Stimulated activated CD4-positive, alpha-beta T cell treated with anti-CD3 and anti-CD28 coated beads, Interleukin-1b, Interleukin-23, amount 100 ng/mL, for 24 hours (primary cell): ENCODE measurements around the gene NUTM2G.
"Not testable (repeated sequence)": the region's sequence is repeated elsewhere in the genome, so short reads cannot be mapped to it uniquely, and the experiment has no call there.

Experiments used
- DNase-seq, 4 experiments: peaks; one replicate each; pipeline ENCODE4 v3.0.0-alpha.2; 2020; ENCODE audit warnings: low read depth in 4 of 4, low spot score in 1 of 4

The NUTM2G gene

DNA sequence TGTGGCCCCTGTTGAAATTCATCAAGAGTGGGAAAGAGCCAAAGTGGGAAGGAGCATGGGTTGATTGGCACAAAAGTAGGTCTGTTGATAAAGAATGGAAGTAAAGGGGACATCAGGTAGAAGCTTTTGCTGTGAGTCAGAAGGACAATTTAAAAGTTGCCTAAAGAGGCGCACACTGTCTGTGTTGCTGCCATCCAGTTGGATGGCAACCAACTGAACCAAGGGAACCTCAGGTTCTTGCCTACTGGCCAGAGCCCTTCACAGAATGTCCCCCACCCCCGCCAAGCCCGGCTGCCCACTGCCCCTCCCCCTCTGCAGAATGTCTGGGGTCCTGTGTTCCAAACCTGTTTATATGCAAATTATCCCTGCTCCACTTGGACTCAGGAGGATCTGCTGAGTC is at the start of gene NUTM2G:
Gene NUTM2G, plus strand, starts transcription at position 301 of the 400 bp plus-strand sequence. CDS start 182 bp downstream, outside the sequence.
- DNase-seq = not testable (repeated sequence)

GRCh38 chr9:96883922-96884321 is 44.7 kb upstream of the NUTM2G start:
- DNase-seq = no peak

- no peak for DNase-seq
These were observed 44.2 kb upstream of the NUTM2G start for GRCh38 chr9:96884443-96884842.

DNA sequence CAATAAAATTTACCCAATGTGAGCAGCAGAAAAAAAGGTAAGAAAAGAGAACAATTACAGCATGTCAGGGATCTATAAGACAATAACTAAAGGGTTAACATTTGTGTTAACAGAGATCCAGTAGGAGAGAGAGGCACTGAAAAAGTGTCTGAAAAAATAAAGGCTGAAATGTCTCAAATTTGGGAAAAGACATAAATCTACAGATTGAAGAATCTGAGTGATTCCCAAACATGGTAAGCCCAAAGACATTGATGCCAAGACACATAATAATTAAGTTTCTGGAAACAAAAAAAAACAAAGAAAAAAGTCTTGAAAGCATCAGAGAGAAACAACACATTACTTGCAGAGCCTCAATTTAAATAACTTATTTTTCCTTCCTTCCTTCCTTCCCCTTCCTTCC is 43.2 kb upstream of the NUTM2G start:
- no peak for DNase-seq

- no peak for DNase-seq
These were observed 40.1 kb upstream of the NUTM2G start for GRCh38 chr9:96888591-96888990.

- no peak for DNase-seq
These were observed 36.5 kb upstream of the NUTM2G start for GRCh38 chr9:96892131-96892530.

DNA sequence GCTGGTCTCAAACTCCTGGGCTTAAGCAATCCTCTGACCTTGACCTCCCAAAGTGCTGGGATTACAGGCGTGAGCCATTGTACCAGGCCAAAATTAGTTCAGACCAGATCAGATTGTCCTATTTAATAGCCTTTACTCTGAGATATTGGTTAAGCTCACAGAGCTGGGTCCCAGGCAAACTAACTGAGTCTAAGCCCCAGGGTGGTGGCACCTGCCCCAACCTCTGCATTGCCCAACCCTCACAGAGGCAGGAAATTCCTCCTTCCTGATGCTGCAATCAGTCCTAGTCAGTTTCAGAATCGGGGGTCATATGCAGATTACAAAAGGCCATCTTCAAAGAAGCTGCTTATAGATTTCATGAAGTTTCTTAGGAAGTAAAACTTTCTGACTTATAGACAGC is 28.6 kb upstream of the NUTM2G start:
- DNase-seq = not testable (repeated sequence)

- DNase-seq = not testable (repeated sequence)
These were observed 23.5 kb upstream of the NUTM2G start for GRCh38 chr9:96904947-96905722.

DNA sequence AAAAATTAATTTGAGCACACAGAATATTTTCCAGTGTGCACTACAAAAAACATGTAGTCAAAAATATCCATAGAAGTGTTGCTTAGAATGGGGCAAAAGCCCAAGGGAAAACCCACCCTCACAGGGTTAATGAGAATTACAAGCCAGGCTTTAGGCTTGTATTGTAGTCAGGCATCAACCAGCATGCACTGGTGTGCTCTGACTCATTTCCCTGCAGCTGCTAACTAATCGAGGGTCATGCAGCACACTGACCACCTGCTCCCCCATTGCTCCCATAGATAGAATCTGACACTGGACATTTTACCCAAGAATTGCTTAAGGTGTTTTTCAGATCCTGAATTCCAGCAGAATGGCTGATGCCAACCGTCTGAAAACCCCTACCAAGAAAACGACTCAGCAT is 20.2 kb upstream of the NUTM2G start:
- DNase-seq = not testable (repeated sequence)

DNA sequence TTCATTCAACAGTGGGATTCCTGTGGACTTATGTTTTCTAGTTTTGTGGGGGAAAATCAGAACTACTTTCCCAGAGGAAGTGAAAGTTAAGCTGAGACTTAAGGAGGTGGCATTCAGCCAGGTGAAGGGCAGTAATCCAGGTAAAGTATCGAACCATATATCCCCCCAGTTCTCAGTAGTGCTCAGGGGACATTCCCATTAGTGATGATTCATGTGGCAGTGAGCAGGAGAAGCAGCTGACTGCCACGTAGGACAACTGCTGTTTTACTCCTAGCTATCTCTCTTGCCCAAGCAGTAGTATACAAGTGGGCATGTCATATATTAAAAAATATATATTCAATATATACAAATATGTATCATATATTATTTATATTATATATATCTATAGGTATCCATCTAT is 13.1 kb upstream of the NUTM2G start:
- DNase-seq = not testable (repeated sequence)

DNA sequence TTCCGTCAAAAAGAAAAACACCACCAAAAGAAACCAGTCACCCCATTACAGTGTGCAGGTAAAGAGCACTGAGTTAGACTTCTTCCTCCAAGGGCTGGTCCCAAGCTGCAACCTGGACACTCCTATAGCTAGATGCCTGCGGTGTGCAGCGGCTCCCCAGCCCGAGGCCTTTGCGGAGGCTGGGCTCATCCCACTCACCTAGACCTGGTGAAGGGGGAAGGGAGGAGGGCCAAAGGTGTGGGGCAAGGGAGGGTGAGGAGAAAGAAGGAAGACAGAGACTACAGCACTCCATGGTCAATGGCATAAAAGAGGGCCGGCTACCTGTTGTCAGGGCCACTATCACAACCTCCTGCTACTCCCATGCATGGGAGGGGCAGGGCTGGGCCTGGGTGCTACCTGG is 12.1 kb upstream of the NUTM2G start:
- DNase-seq = not testable (repeated sequence)

DNA sequence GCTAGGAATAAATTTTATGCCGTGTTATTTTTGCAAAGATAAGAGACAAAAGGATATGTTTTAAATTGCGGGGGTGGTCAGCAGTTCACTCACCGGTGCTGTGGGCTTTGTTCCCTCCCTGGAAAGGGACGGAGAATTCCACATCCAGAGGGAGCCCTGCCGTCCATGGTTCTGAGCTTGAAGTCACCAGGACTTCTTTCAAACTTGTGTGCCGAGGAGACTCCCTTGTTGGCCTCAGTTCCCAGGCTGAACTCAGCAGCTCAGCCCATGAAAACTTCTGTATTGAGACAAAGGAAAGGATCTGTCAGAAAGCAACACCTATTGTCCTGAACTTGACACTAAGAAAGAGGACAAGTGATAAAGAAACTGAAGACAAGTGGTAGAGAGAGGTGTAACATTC is 10.1 kb upstream of the NUTM2G start:
- not testable (repeated sequence) for DNase-seq

- DNase-seq = not testable (repeated sequence)
These were observed 7.8 kb upstream of the NUTM2G start for GRCh38 chr9:96920803-96921202.

DNA sequence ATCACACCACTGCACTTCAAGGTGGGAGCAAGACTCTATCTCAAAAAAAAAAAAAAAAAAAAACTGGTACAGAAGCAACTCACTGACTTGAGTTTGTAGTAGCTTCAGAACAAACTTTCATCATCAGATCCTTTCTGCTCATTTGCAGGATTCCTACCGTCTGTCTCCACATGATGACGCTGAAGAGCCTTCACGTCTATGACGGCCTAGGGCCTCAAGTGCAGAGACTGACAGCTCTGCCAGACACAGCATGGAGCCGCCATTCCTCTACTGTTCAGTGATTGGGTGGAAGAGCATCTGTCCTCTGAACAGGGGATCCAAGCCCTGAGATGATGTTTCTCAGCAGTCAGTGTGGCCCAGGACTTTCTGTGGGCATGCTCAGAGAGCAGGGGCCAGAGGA is 3.1 kb upstream of the NUTM2G start:
- not testable (repeated sequence) for DNase-seq

DNA sequence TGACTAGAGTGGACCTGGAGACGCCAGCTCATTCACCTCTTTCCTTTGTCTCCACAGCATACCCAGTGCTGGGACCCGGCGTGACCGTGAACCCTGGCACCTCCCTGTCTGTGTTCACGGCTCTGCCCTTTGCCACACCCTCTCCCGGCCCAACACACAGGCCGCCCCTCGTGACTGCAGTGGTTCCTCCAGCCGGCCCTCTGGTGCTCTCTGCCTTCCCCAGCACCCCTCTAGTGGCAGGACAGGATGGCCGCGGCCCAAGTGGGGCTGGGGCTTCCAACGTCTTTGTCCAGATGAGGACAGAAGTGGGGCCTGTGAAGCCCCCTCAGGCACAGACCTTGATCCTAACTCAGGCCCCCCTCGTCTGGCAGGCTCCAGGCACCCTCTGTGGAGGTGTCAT is 3.0 kb downstream of the NUTM2G start:
- DNase-seq = not testable (repeated sequence)

DNA sequence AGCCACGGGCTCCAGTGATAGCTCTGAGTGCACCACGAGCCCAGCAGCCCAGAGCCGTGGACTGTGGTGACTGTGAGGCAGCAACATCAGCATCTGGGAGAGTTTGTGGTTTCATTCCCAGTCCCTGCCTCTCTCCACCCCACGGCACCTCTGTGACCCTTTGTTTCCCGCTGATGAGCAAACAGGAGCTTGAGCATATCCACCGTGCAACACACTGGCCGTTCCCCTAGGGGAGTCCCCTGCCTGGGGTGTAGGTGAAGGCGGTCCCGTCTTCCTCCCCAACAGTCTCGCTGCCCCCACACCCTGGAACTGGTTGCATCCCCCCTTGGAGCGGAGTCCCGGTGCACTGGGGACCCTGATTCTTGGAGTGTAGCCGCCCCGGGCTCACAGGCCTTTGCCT is 5.5 kb downstream of the NUTM2G start:
- not testable (repeated sequence) for DNase-seq

DNA sequence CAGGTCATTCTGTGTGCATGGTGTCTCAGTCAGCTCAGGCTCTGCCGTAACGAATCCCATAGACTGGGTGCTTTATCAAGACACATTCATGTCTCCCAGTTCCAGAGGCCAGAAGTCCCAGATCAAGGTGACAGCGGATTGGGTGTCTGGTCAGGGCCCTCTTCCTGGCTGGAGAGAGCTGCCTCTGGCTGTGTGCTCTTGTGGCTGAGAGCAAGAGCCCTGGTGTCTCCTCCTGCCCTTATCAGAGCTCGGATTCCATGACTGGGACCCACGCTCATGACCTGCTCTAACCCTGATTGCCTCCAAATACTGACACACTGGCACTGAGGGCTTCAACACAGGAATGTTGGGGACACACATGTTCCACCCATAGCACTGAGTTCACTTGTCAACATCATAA is 6.1 kb downstream of the NUTM2G start:
- DNase-seq = not testable (repeated sequence)

DNA sequence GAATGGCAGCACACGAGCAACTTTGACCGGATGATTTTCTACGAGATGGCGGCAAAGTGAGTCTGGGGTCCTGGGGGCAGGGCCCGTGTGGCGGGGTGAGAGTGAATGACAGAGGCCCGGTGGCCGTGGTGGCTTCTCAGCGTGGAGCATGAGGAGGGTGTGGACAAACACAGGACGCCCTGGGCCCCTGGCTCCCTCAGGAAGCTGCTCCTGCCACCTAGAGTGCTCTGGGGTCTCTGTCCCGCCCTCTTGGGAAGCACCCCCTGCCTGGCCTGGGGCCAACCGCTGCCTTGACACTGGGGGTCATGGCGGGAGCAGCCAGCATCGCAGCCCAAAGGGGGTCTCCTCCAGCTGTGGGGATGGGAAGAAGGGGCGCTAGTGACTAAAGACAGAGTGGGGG is 6.8 kb downstream of the NUTM2G start:
- not testable (repeated sequence) for DNase-seq

DNA sequence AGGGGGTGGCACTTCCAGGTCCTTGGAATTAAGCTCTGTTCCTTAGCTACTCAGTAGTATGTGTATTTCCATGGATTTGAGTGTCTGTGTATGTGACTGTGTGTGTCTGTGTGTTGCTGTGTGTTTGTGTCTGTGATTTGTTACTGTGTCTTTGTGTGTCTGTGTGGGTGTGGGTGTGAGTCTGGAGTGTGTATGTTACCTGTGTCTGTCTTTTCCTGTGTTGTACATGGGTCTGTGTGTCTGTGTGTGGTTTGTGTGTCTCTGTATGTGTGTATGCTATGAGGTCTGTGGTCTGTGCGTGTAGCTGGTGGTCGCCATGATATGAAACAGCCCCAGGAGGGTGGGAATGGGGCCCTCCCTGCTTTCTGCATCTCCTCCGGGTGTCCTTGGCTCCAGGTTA is 8.8 kb downstream of the NUTM2G start:
- DNase-seq = not testable (repeated sequence)

DNA sequence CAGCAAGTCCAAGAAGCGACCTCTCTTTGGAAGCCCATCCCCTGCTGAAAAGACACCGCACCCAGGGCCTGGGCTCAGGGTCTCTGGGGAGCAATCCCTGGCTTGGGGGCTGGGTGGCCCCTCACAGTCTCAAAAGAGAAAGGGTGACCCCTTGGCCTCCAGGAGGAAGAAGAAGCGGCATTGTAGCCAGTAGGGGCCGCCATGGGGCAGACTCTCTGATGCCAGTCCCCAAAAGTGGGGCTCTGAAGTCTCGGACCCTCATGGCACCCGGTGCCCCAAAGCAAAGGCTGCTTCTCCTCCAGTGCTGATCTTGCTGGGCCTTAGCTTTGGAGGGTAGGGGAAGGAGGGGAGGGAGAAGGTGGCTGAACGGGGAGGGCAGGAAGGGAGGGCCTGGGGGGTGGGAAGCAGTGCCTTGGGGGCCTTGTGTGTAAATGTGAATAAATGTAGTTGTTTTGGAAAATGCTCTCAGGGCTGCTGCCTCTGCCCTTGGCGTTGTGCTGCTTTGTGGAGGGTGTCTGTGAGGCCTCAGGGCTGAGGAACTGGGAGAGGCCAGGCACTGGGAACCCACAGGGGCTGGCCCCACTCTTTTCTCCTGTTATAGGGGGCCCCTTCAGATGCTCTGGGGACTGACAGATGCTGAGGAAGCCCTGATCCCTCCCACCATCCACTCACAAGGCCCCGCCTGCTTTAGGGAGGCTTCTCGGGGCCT is 10.5 kb downstream of the NUTM2G start:
- DNase-seq = not testable (repeated sequence)

GRCh38 chr9:96940982-96941381 is 12.3 kb downstream of the NUTM2G start:
- DNase-seq = not testable (repeated sequence)

DNA sequence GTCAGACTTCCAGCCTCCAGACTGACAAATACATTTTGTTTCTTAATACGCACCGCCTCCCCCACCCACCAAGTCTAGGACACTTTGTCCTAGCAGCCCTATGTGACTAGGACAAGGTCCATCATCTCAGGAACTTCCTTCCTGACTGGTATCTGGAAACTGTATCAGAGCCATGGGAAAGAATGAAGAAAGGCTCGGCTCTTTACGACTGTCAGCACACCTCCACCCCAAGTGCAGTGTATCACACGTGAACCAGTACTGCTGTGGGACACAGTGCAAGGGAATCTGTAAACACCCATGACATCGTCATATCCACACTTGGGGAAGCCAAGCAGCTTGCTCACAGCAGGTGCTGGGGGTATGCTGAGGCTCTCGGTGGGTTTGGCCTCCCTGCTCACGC is 13.0 kb downstream of the NUTM2G start:
- DNase-seq = not testable (repeated sequence)
